IPS DF 6.9 (cell line): ENCODE measurements around the gene SELENOV.
A peak's percentile ranks its signal among the peaks of the same experiment; 100 is the strongest.

Experiments
- DNase-seq: peaks from one replicate; pipeline ENCODE4 v3.0.0-alpha.2; 2013; ENCODE audit warnings: low read depth, low spot score
- H3K27ac ChIP-seq: one replicate; pipeline ENCODE4 v1.5.1; 2013; ENCODE audit warnings: low read length, control low read depth
- H3K27me3 ChIP-seq: 2 replicates; pipeline ENCODE4 v1.6.1; 2013; ENCODE audit warnings: mild to moderate bottlenecking, low read length; ENCODE audit not compliant: control insufficient read depth, insufficient read depth
- H3K36me3 ChIP-seq: 2 replicates; pipeline ENCODE4 v1.6.1; 2013; ENCODE audit warnings: low read length; ENCODE audit not compliant: control insufficient read depth, insufficient read depth
- H3K4me1 ChIP-seq: 2 replicates; pipeline ENCODE4 v1.6.1; 2013; ENCODE audit warnings: low read length; ENCODE audit not compliant: control insufficient read depth, insufficient read depth
- H3K4me3 ChIP-seq: 2 replicates; pipeline ENCODE4 v1.5.1; 2013; ENCODE audit warnings: mild to moderate bottlenecking, low read length
- H3K9me3 ChIP-seq: 2 replicates; pipeline ENCODE4 v1.6.1; 2013; ENCODE audit warnings: low read length, inconsistent platforms; ENCODE audit not compliant: control insufficient read depth, insufficient read depth
- WGBS: extraction: QIAGEN DNeasy Blood & Tissue Kit; methylation state at CpG from one replicate; pipeline ENCODE4 v1.1.7; 2013; ENCODE audit warnings: mixed read lengths, missing lambda C conversion rate; ENCODE audit not compliant: insufficient read length, insufficient coverage; 5-methylcytosine and 5-hydroxymethylcytosine counted together

Gene SELENOV

DNA sequence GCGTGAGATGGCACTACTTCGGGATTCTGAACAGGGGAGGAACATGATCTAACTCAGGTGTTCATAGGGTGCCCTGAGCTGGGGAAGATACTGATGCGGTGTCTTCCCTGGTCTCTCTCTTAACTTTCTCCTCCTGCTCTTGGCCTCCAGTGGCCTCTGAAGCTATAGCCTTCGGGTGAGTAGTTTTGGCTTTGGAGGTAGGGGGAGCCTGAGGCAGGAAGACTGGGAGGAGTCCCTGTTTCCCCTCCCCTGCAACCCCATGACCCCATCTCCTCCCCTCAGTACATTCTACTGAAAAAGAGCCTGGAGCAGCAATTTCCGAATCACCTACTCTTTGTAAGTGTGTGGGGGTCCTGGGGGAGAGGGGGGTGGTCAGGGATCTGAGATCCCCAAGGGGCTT lies 3.5 kb downstream of the SELENOV start:
- no peaks in the 10 kb centered on the region; the same call in 1 of the 2 replicates for H3K4me1 ChIP-seq
- no peak overlapping the region for H3K27ac ChIP-seq
- DNase-seq, result no peak
- no peaks in the 10 kb centered on the region for H3K9me3 ChIP-seq
- H3K36me3 ChIP-seq, result peaks cover 2% of the 10 kb centered on the region; the same call in 1 of the 2 replicates
- H3K27me3 ChIP-seq, result no peaks in the 10 kb centered on the region; the same call in 1 of the 2 replicates
- no CpG with 5 or more reads among the region's 5 CpGs for WGBS
- no peak overlapping the region for H3K4me3 ChIP-seq

- Histone ChIP-seq H3K27me3 (no peaks in the 10 kb centered on the region; the same call in 1 of the 2 replicates), H3K9me3 (no peaks in the 10 kb centered on the region), H3K4me3 (no peak overlapping the region), H3K27ac (no peak overlapping the region), H3K4me1 (no peaks in the 10 kb centered on the region; the same call in 1 of the 2 replicates), H3K36me3 (peaks cover 2% of the 10 kb centered on the region; the same call in 1 of the 2 replicates)
- no peak for DNase-seq
- WGBS, result no CpG with 5 or more reads among the region's 9 CpGs
Measured at GRCh38 chr19:39518975-39519374, 4.0 kb downstream of the SELENOV start.

DNA sequence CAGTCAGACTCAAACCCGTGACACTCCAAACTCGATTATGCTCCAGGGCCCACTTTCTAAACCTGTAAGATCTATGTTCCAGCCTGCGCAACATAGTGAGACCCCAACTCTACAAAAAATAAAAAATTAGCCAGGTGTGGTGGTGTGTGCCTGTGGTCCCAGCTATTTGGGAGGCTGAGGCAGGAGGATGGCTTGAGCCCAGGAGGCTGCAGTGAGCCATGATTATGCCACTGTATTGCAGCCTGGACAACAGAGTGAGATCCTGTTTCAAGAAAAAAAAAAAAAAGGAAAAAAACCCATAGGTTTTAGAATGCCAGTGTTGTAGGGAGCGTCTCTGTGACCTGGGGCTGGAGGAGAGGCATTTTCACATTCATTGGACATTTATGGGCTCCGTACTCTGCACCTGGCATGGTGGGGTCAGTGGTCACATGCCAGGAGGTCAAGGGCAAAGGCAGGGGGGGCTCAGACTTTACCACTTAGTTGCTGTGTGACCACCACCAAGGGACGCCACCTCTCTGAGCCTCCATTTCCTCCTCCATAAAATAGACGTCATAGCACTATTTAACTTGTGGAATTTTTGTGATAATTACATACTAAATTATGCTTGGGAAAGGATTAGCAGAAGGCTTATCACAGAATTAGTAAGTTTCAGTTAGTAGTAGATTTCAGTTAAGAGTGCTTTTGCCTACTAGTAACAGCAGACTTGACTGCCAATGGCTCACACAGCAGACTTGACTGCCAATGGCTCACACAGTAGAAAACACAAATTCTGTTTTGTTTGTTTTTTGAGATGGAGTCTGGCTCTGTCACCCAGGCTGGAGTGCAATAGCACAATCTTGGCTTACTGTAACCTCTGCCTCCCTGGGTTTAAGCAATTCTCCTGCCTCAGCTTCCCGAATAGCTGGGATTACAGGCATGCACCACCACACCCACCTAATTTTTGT lies 5.9 kb downstream of the SELENOV start:
- no peak for DNase-seq
- Histone ChIP-seq H3K4me1 (no peaks in the 10 kb centered on the region; the same call in 1 of the 2 replicates), H3K27ac (no peak overlapping the region), H3K9me3 (no peaks in the 10 kb centered on the region), H3K36me3 (peaks cover 2% of the 10 kb centered on the region; the same call in 1 of the 2 replicates), H3K27me3 (no peaks in the 10 kb centered on the region), H3K4me3 (no peak overlapping the region)
- no CpG with 5 or more reads among the region's 8 CpGs for WGBS

DNA sequence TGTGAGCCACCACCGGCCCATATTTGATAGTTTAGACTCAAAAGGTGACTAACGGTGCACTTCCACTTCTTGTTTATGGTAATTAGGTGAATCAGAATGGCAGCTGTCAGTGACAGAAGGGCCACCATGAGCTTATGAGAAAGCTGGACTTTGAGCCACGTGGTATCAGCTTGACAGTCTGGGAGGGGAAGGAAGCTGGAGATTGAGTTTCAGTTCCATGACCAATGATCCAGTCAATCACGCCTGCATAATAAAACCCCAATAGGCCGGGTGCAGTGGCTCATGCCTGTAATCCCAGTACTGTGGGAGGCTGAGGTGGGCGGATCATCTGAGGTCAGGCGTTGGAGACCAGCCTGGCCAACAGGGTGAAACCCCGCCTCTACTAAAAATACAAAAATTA lies 9.6 kb downstream of the SELENOV start:
- no peaks in the 10 kb centered on the region for H3K4me1 ChIP-seq
- peaks cover 2% of the 10 kb centered on the region; the same call in 1 of the 2 replicates for H3K36me3 ChIP-seq
- no peak overlapping the region for H3K27ac ChIP-seq
- H3K27me3 ChIP-seq, result no peaks in the 10 kb centered on the region
- H3K9me3 ChIP-seq, result no peaks in the 10 kb centered on the region
- H3K4me3 ChIP-seq, result no peak overlapping the region
- no peak for DNase-seq
- no CpG with 5 or more reads among the region's 8 CpGs for WGBS

DNA sequence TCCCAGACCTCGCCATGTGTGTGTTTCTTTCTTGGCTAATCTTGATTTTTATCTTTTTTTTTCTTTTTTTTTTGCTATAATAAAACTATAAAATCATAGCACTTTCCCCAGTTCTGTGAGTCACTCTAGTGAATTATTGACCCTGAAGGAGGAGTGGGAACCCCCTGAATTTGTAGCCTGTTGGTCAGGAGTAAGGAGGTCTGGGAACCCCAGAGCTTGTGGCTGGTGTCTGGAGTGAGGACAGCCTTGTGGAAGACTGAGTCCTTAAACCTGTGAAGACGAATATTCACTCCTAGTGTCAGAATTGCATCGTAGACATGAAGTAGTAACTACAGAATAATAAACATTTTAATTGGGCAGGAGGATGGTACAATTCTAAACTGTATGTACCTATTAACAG lies 10.3 kb downstream of the SELENOV start:
- Histone ChIP-seq H3K4me3 (no peak overlapping the region), H3K27me3 (no peaks in the 10 kb centered on the region), H3K9me3 (no peaks in the 10 kb centered on the region), H3K36me3 (peaks cover 2% of the 10 kb centered on the region; the same call in 1 of the 2 replicates), H3K4me1 (no peaks in the 10 kb centered on the region), H3K27ac (no peak overlapping the region)
- no CpG with 5 or more reads among the region's 3 CpGs for WGBS
- no peak for DNase-seq

- no peak for DNase-seq
- no peaks in the 10 kb centered on the region for H3K36me3 ChIP-seq
- H3K27ac ChIP-seq, result no peak overlapping the region
- no peaks in the 10 kb centered on the region for H3K9me3 ChIP-seq
- no peaks in the 10 kb centered on the region for H3K27me3 ChIP-seq
- no CpG with 5 or more reads among the region's 14 CpGs for WGBS
- peak overlapping the region; percentile 82; the same call in 1 of the 2 replicates for H3K4me3 ChIP-seq
- H3K4me1 ChIP-seq, result no peaks in the 10 kb centered on the region
Measured at GRCh38 chr19:39531834-39532232, 16.9 kb downstream of the SELENOV start.

DNA sequence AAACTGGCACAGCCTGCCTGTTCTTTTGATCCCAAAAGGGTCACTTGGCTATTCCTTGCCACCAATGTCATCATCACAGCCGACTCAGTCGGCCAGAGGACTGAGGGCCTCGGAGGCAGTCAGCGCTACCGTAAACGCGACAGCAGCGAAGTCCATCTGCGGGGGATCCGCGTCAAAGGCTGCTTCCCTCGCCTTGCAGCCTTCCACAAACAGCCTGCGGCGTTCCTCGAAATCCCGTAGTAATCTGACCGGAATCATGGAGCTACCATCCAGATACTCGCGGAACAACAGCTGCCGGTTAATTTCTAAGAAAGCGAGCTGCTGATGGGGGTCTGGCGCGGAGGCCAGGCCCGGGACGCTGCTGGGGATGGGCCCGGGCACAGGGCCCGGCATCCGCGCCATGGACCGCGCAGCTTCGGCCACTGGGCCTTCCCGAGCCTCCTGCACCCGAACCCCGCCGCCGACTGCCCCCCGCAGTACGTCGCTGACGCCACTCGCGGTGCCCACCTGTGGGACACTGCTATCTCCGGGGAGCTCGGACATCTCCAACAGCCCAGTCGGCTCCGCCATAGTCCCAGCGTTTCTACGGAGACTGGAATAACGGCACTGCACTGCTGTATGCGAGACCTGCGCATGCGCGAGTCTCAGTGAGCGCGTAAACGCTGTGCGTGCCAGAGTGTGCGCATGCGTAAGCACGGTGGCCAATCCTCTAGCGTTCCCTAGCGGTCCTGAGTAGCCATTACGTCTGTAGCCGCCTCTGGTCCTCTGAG lies 17.5 kb downstream of the SELENOV start, which contains the start of gene EID2B:
Gene EID2B (minus strand): TSS at position 620 of the 770 bp plus-strand sequence. CDS start 50 bp downstream, at position 570.
- H3K4me3 ChIP-seq, result peak within 1 kb of the TSS; percentile 82
- WGBS, result no CpG with 5 or more reads among the region's 65 CpGs
- DNase-seq, result peak; percentile 100
- H3K4me1 ChIP-seq, result no peaks in the 10 kb centered on the region
- no peaks in the 10 kb centered on the region for H3K27me3 ChIP-seq
- no peaks in the 10 kb centered on the region for H3K36me3 ChIP-seq
- H3K27ac ChIP-seq, result no peak within 1 kb of the TSS
- H3K9me3 ChIP-seq, result no peaks in the 10 kb centered on the region

DNA sequence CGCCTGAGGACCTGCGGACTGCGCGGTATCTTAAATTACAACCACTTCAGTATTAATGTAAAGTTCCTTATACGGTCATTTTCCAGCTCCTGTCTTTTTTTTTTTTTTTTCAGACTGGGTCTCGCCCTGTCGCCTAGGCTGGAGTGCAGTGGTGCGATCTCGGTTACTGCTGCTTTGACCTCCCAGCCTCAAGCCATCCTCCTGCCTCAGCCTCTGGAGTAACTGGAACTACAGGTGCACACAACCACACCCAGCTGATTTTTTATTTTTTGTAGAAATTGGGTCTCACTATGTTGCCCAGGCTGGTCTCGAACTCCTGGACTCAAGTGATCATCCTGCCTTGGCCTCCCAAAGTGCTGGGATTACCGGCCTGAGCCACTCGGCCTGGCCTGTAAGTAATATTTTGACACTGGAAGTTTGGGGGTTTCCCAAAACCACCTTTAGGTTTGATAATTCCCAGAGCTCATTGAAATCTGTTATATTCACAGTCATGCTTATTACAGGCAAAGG lies 18.1 kb downstream of the SELENOV start:
- Histone ChIP-seq H3K4me1 (no peaks in the 10 kb centered on the region), H3K9me3 (no peaks in the 10 kb centered on the region), H3K4me3 (no peak overlapping the region), H3K36me3 (no peaks in the 10 kb centered on the region), H3K27ac (no peak overlapping the region), H3K27me3 (no peaks in the 10 kb centered on the region)
- WGBS, result no CpG with 5 or more reads among the region's 12 CpGs
- DNase-seq, result no peak

GRCh38 chr19:39533791-39534190 lies 18.9 kb downstream of the SELENOV start:
- Histone ChIP-seq H3K9me3 (no peaks in the 10 kb centered on the region), H3K4me1 (no peaks in the 10 kb centered on the region), H3K27ac (no peak overlapping the region), H3K4me3 (no peak overlapping the region), H3K36me3 (no peaks in the 10 kb centered on the region), H3K27me3 (no peaks in the 10 kb centered on the region)
- no CpG with 5 or more reads among the region's 3 CpGs for WGBS
- no peak for DNase-seq

DNA sequence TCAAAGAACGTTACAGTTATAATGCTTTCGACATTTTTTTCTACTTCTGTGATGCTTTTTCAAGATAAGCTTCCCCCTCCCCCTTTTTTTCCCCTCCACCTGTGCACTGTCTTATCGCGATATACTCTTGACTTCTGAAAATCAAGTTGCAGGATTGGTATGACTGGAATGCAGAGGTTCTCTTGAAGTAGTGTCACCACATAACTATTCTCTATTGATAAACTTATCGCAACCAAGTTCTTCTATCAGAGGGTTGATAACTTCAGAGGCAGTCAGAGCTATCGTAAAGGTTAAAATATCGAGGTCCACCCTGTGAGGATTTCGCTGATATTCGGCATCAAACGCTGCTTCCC lies 24.2 kb downstream of the SELENOV start:
- DNase-seq, result no peak
- H3K4me3 ChIP-seq, result peak overlapping the region; percentile 99; the same call in 1 of the 2 replicates
- H3K27me3 ChIP-seq, result no peaks in the 10 kb centered on the region
- WGBS, result no CpG with 5 or more reads among the region's 10 CpGs
- no peaks in the 10 kb centered on the region for H3K36me3 ChIP-seq
- H3K4me1 ChIP-seq, result peaks cover 2% of the 10 kb centered on the region; the same call in 1 of the 2 replicates
- no peaks in the 10 kb centered on the region for H3K9me3 ChIP-seq
- H3K27ac ChIP-seq, result no peak overlapping the region
